Lung (tissue), 12 donors: ENCODE measurements around the gene LMX1B. TPM values are rescaled to one million over a fixed set of nuclear protein-coding genes. Genes with fewer than 3 reads are reported as not detected.
A peak's percentile ranks its signal among the peaks of the same experiment; 100 is the strongest.

Source experiments
- ATAC-seq: fragments of 200-7000 bp; cut with Tn5 transposase; one replicate; pipeline ENCODE4 v1.9.1; 2020; ENCODE audit warnings: moderate number of reproducible peaks; ENCODE audit not compliant: insufficient read depth, low FRiP score
- DNase-seq, 3 donors: peaks; one replicate each; pipeline ENCODE4 v3.0.0-alpha.2; 2013 to 2017
- H3K27ac ChIP-seq, 2 donors: one replicate each; pipeline ENCODE4 v1.5.1; 2013; ENCODE audit warnings: mild to moderate bottlenecking in 2 of 2, moderate library complexity in 2 of 2, control low read depth in 1 of 2, inconsistent platforms in 1 of 2, low read depth in 1 of 2, low read length in 1 of 2
- H3K27me3 ChIP-seq, 3 donors: one replicate each; pipeline ENCODE4 v1.5.1; 2013; ENCODE audit warnings: low read length in 2 of 3; ENCODE audit not compliant: control insufficient read depth in 3 of 3, insufficient read depth in 3 of 3
- H3K36me3 ChIP-seq, 4 donors: one replicate each; pipeline ENCODE4 v1.5.1; 2013; ENCODE audit warnings: low read length in 4 of 4, mild to moderate bottlenecking in 1 of 4, moderate library complexity in 1 of 4; ENCODE audit not compliant: control insufficient read depth in 4 of 4, insufficient read depth in 4 of 4
- H3K4me1 ChIP-seq, 5 donors: one replicate each; pipeline ENCODE4 v1.5.1; 2013; ENCODE audit warnings: low read length in 5 of 5, mild to moderate bottlenecking in 2 of 5, moderate library complexity in 1 of 5; ENCODE audit not compliant: control insufficient read depth in 5 of 5, insufficient read depth in 5 of 5
- H3K4me3 ChIP-seq: one replicate; pipeline ENCODE4 v1.5.1; 2013; ENCODE audit warnings: mild to moderate bottlenecking, control low read depth, moderate library complexity
- H3K9ac ChIP-seq, 2 donors: one replicate each; pipeline ENCODE4 v1.5.1; 2013; ENCODE audit warnings: low read length in 2 of 2, control low read depth in 1 of 2; ENCODE audit not compliant: insufficient read depth in 1 of 2
- H3K9me3 ChIP-seq, 4 donors: one replicate each; pipeline ENCODE4 v1.5.1; 2013; ENCODE audit warnings: low read length in 3 of 4, mild to moderate bottlenecking in 1 of 4, moderate library complexity in 1 of 4; ENCODE audit not compliant: control insufficient read depth in 4 of 4, insufficient read depth in 3 of 4
- WGBS, 2 donors: extraction: QIAGEN DNeasy Blood & Tissue Kit; methylation state at CpG; one replicate each; pipeline ENCODE4 v1.1.7; 2013; 5-methylcytosine and 5-hydroxymethylcytosine counted together
- polyA plus RNA-seq, 2 donors: library from polyadenylated mRNA; stranded (reverse); fragments of 200-250 nt; gene quantifications; one replicate each; pipeline ENCODE4 v1.2.1, GENCODE V29; 2013
- total RNA-seq, 2 donors: library from RNA; depleted of rRNA in 1 of 2; stranded (reverse); fragments of >200 nt in 1 of 2; gene quantifications; one replicate each; pipeline ENCODE4 v1.2.1, GENCODE V29; 2014 to 2021
- TF ChIP-seq, protein P1 (sequence below): IDR thresholded peaks from 2 replicates; pipeline ENCODE4 v1.5.1; 2012; ENCODE audit warnings: mild to moderate bottlenecking; ENCODE audit errors: control extremely low read depth, extremely low read depth
- donor health status: control.
- donor health status: control.
- donor health status: Bipolar disorder and iron deficiency.
- donor health status: healthy.
- donor health status: DM: yes; HTN: yes; CAD: no.

The LMX1B gene
- total and polyA plus RNA-seq, 4 donors = under 0.01 to 0.77 (median 0.10) TPM

DNA sequence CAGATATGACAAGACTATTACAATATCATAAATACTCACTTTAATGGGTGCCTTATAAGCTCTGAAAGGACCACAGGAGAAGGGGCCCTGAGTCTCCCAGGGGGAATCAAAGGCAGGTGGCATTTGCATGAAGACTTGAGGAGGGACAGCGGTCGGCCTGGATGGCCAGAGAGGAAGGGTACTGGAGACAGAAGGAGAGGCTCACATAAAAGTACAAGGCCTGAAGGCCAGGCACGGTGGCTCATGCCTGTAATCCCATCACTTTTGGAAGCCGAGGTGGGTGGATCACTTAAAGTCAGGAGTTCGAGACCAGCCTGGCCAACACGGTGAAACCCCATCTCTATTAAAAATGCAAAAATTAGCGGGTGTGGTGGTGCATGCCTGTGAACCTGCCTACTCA, 29.1 kb upstream of the LMX1B start:
- DNase-seq (no peak), ATAC-seq (no peak)
- 93 to 95% methylated on average over 7 of the region's 7 CpGs for WGBS, 2 donors
- Histone ChIP-seq H3K9me3 (no peaks in the 10 kb centered on the region), H3K4me3 (no peak overlapping the region), H3K27me3 (peaks cover 0 to 22% (median 14%) of the 10 kb centered on the region in 3 donors), H3K9ac (no peak overlapping the region), H3K27ac (no peak overlapping the region), H3K4me1 (peaks cover 0 to 17% (median 11%) of the 10 kb centered on the region in 5 donors), H3K36me3 (no peaks in the 10 kb centered on the region)
- TF ChIP-seq, protein P1, sequence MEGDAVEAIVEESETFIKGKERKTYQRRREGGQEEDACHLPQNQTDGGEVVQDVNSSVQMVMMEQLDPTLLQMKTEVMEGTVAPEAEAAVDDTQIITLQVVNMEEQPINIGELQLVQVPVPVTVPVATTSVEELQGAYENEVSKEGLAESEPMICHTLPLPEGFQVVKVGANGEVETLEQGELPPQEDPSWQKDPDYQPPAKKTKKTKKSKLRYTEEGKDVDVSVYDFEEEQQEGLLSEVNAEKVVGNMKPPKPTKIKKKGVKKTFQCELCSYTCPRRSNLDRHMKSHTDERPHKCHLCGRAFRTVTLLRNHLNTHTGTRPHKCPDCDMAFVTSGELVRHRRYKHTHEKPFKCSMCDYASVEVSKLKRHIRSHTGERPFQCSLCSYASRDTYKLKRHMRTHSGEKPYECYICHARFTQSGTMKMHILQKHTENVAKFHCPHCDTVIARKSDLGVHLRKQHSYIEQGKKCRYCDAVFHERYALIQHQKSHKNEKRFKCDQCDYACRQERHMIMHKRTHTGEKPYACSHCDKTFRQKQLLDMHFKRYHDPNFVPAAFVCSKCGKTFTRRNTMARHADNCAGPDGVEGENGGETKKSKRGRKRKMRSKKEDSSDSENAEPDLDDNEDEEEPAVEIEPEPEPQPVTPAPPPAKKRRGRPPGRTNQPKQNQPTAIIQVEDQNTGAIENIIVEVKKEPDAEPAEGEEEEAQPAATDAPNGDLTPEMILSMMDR = no peak

DNA sequence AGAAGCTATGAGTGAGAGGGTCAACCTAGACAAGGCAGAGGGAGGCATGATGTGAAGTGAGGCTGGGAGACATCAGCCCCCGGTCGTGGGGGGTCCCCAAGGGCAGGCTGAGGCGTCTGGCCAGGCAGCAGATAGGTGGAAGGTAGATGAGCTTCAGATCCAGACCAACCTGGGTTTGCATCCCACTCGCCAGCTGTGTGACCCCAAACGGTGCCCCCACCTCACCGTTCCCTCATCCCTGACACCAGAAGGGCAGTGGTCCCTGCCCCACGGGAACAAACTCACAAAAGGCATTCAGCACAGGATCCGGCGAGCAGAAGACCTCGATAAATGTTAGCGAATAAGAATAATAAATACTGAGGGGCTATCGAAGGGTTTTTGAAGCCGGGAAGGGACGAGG, 27.5 kb upstream of the LMX1B start:
- Histone ChIP-seq H3K27me3 (peaks cover 0 to 22% (median 13%) of the 10 kb centered on the region in 3 donors), H3K4me1 (peaks cover 0 to 17% (median 11%) of the 10 kb centered on the region in 5 donors), H3K27ac (no peak overlapping the region), H3K4me3 (no peak overlapping the region), H3K36me3 (no peaks in the 10 kb centered on the region), H3K9me3 (no peaks in the 10 kb centered on the region), H3K9ac (no peak overlapping the region)
- TF ChIP-seq, protein P1 = no peak
- no peak for ATAC-seq
- DNase-seq = no peak
- 90 to 93% methylated on average over 14 of the region's 14 CpGs for WGBS, 2 donors

DNA sequence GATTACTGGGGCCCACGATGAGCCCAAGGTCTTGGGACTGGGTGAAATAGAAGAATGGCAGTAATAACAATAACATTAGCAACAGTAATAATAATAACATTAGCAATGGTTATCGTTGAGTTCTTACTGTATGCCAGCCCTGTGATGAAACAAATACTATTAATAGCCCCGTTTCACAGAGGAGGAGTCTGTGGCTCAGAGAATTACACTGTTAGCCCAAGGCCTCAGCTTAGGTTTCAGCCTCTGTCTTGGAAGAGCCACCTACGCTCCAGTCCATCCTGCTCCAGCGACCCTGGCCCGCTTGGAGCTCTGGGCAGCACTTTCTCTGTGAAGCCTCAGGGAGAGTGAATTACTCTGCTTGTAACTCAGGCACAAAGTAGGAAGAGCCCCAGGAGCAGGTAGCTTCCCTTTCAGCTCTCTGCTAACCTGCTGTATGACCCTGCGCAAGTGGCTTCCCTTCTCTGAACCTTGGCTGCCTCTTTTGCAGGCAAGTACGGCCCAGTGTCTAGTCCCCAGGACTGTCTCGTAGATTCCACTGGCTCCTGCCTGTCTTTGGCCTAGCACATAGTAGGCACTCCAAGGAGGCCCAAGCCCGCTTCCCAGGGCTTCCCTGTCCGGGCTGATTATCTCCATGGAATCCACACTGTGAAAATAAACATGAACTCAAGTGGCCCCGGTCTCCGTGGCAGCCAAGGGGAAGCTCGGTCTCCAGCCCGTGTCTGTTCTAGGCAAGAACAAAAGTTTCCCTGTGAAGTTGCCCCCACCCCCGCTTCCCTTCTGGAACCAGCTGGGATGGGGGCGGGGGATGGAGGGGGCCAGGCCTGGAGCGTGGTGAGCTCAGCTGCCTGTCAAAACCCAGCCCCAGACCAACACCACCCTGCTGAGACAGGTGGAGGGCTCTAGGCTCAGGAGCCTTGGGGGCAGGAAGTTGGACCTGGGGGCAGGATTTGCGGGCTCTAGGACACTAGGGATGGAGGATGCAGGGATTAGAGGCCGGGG, 26.2 kb upstream of the LMX1B start:
- no peak overlapping the region for H3K9ac ChIP-seq
- TF ChIP-seq, protein P1 = no peak
- peaks cover 0 to 17% (median 11%) of the 10 kb centered on the region in 5 donors for H3K4me1 ChIP-seq
- ATAC-seq (no peak), DNase-seq (peak; percentile 77 to 88 (median 87))
- peak overlapping the region in 1 of 2 donors; percentile 49 for H3K27ac ChIP-seq
- no peaks in the 10 kb centered on the region for H3K36me3 ChIP-seq
- 47 to 59% methylated on average over 20 of the region's 20 CpGs for WGBS, 2 donors
- H3K27me3 ChIP-seq = peaks cover 0 to 18% (median 3%) of the 10 kb centered on the region in 3 donors
- H3K9me3 ChIP-seq = no peaks in the 10 kb centered on the region
- H3K4me3 ChIP-seq = no peak overlapping the region
